ENCODE results near the gene C2orf49.

Gene C2orf49

GRCh38 chr2:105369777-105370690 is 32.7 kb downstream of the C2orf49 start:
- no peak overlapping the region for H3K4me3 ChIP-seq
- no peaks in the 10 kb centered on the region for H3K4me1 ChIP-seq
- H3K36me3 ChIP-seq: no peaks in the 10 kb centered on the region
- no peak overlapping the region for H3K27ac ChIP-seq
- TF ChIP-seq Cebpa-rat (IDR thresholded peaks at IDR 0.05): no peak
- H4K20me1 ChIP-seq: no peaks in the 10 kb centered on the region
- H3K9ac ChIP-seq: no peak overlapping the region
- no peaks in the 10 kb centered on the region for H3K9me3 ChIP-seq
- no peaks in the 10 kb centered on the region for H3K27me3 ChIP-seq
- H3K4me2 ChIP-seq: peak overlapping the region; percentile 62

GRCh38 chr2:105371156-105371555 is 33.8 kb downstream of the C2orf49 start:
- H3K4me2 ChIP-seq: no peak overlapping the region
- no peak overlapping the region for H3K4me3 ChIP-seq
- no peaks in the 10 kb centered on the region for H3K36me3 ChIP-seq
- H3K27me3 ChIP-seq: no peaks in the 10 kb centered on the region
- H3K4me1 ChIP-seq: no peaks in the 10 kb centered on the region
- H3K27ac ChIP-seq: no peak overlapping the region
- no peaks in the 10 kb centered on the region for H4K20me1 ChIP-seq
- no peak for TF ChIP-seq Cebpa-rat (IDR thresholded peaks at IDR 0.05)
- H3K9ac ChIP-seq: no peak overlapping the region
- no peaks in the 10 kb centered on the region for H3K9me3 ChIP-seq

- no peak overlapping the region for H3K9ac ChIP-seq
- H4K20me1 ChIP-seq: no peaks in the 10 kb centered on the region
- no peak overlapping the region for H3K4me3 ChIP-seq
- no peaks in the 10 kb centered on the region for H3K9me3 ChIP-seq
- no peaks in the 10 kb centered on the region for H3K36me3 ChIP-seq
- no peaks in the 10 kb centered on the region for H3K4me1 ChIP-seq
- no peak overlapping the region for H3K4me2 ChIP-seq
- H3K27ac ChIP-seq: no peak overlapping the region
- no peak for TF ChIP-seq Cebpa-rat (IDR thresholded peaks at IDR 0.05)
- no peaks in the 10 kb centered on the region for H3K27me3 ChIP-seq
Observed at GRCh38 chr2:105371810-105372209, 34.5 kb downstream of the C2orf49 start.

- no peak for TF ChIP-seq Cebpa-rat (IDR thresholded peaks at IDR 0.05)
- H3K36me3 ChIP-seq: no peaks in the 10 kb centered on the region
- H3K9ac ChIP-seq: no peak overlapping the region
- no peaks in the 10 kb centered on the region for H3K4me1 ChIP-seq
- H3K27me3 ChIP-seq: no peaks in the 10 kb centered on the region
- H3K27ac ChIP-seq: no peak overlapping the region
- H4K20me1 ChIP-seq: no peaks in the 10 kb centered on the region
- no peak overlapping the region for H3K4me2 ChIP-seq
- no peaks in the 10 kb centered on the region for H3K9me3 ChIP-seq
- no peak overlapping the region for H3K4me3 ChIP-seq
Observed at GRCh38 chr2:105373344-105373781, 36.0 kb downstream of the C2orf49 start.

GRCh38 chr2:105373895-105374401 is 36.6 kb downstream of the C2orf49 start:
- no peaks in the 10 kb centered on the region for H3K4me1 ChIP-seq
- H3K4me3 ChIP-seq: no peak overlapping the region
- no peaks in the 10 kb centered on the region for H3K27me3 ChIP-seq
- TF ChIP-seq Cebpa-rat (IDR thresholded peaks at IDR 0.05): no peak
- no peak overlapping the region for H3K9ac ChIP-seq
- no peaks in the 10 kb centered on the region for H3K9me3 ChIP-seq
- no peak overlapping the region for H3K27ac ChIP-seq
- H3K4me2 ChIP-seq: no peak overlapping the region
- H3K36me3 ChIP-seq: no peaks in the 10 kb centered on the region
- H4K20me1 ChIP-seq: no peaks in the 10 kb centered on the region

GRCh38 chr2:105375001-105375561 is 37.7 kb downstream of the C2orf49 start:
- no peak overlapping the region for H3K4me2 ChIP-seq
- no peak overlapping the region for H3K27ac ChIP-seq
- H3K36me3 ChIP-seq: no peaks in the 10 kb centered on the region
- TF ChIP-seq Cebpa-rat (IDR thresholded peaks at IDR 0.05): no peak
- no peaks in the 10 kb centered on the region for H4K20me1 ChIP-seq
- H3K27me3 ChIP-seq: no peaks in the 10 kb centered on the region
- H3K4me1 ChIP-seq: no peaks in the 10 kb centered on the region
- H3K9me3 ChIP-seq: no peaks in the 10 kb centered on the region
- no peak overlapping the region for H3K4me3 ChIP-seq
- H3K9ac ChIP-seq: no peak overlapping the region

GRCh38 chr2:105376010-105376409 is 38.7 kb downstream of the C2orf49 start:
- H3K9me3 ChIP-seq: no peaks in the 10 kb centered on the region
- no peaks in the 10 kb centered on the region for H4K20me1 ChIP-seq
- no peaks in the 10 kb centered on the region for H3K36me3 ChIP-seq
- no peak overlapping the region for H3K27ac ChIP-seq
- no peaks in the 10 kb centered on the region for H3K27me3 ChIP-seq
- no peak overlapping the region for H3K4me2 ChIP-seq
- TF ChIP-seq Cebpa-rat (IDR thresholded peaks at IDR 0.05): no peak
- no peak overlapping the region for H3K4me3 ChIP-seq
- no peak overlapping the region for H3K9ac ChIP-seq
- H3K4me1 ChIP-seq: no peaks in the 10 kb centered on the region

- Histone ChIP-seq H3K9ac (no peak overlapping the region), H3K9me3 (no peaks in the 10 kb centered on the region), H3K36me3 (no peaks in the 10 kb centered on the region), H3K27me3 (no peaks in the 10 kb centered on the region), H3K4me1 (no peaks in the 10 kb centered on the region), H4K20me1 (no peaks in the 10 kb centered on the region), H3K27ac (no peak overlapping the region), H3K4me3 (no peak overlapping the region), H3K4me2 (no peak overlapping the region)
- TF ChIP-seq Cebpa-rat (IDR thresholded peaks at IDR 0.05): no peak
Observed at GRCh38 chr2:105376789-105377240, 39.5 kb downstream of the C2orf49 start.

- no peaks in the 10 kb centered on the region for H3K36me3 ChIP-seq
- no peak for TF ChIP-seq Cebpa-rat (IDR thresholded peaks at IDR 0.05)
- no peaks in the 10 kb centered on the region for H3K27me3 ChIP-seq
- H3K9ac ChIP-seq: no peak overlapping the region
- no peaks in the 10 kb centered on the region for H3K9me3 ChIP-seq
- no peak overlapping the region for H3K27ac ChIP-seq
- no peak overlapping the region for H3K4me2 ChIP-seq
- H4K20me1 ChIP-seq: no peaks in the 10 kb centered on the region
- H3K4me1 ChIP-seq: peaks cover 1% of the 10 kb centered on the region
- no peak overlapping the region for H3K4me3 ChIP-seq
Observed at GRCh38 chr2:105377871-105378270, 40.5 kb downstream of the C2orf49 start.

- Histone ChIP-seq H4K20me1 (no peaks in the 10 kb centered on the region), H3K36me3 (no peaks in the 10 kb centered on the region), H3K9me3 (no peaks in the 10 kb centered on the region), H3K27me3 (no peaks in the 10 kb centered on the region), H3K4me2 (no peak overlapping the region), H3K27ac (no peak overlapping the region), H3K4me1 (peaks cover 6% of the 10 kb centered on the region), H3K9ac (no peak overlapping the region), H3K4me3 (no peak overlapping the region)
- TF ChIP-seq Cebpa-rat (IDR thresholded peaks at IDR 0.05): no peak
Observed at GRCh38 chr2:105378276-105378840, 41.0 kb downstream of the C2orf49 start.

Data from BLaER1 (cell line).